CD4-positive, alpha-beta memory T cell (primary cell): ENCODE results near the gene EYS. TPM values are rescaled to one million over a fixed set of nuclear protein-coding genes. Genes with fewer than 3 reads are reported as not detected.

ENCODE experiments used
- CTCF ChIA-PET: fragments of 350-600 bp; sonication (Branson Sonifier 250); formaldehyde crosslinking; loops from one replicate; lab custom pipeline; 2021; ENCODE audit warnings: inconsistent platforms; ENCODE audit not compliant: partially characterized antibody; lab: Charles Lee
- POLR2A ChIA-PET: fragments of 350-600 bp; sonication (Branson Sonifier 250); formaldehyde crosslinking; loops from one replicate; lab custom pipeline; 2021; ENCODE audit not compliant: partially characterized antibody; lab: Charles Lee
- DNase-seq, 5 donors: peaks; one replicate each; pipeline versions ENCODE4 v3.0.0 to v3.0.0-alpha.2; 2020 to 2022; ENCODE audit warnings: mixed read lengths in 1 of 5
- H3K27ac ChIP-seq: one replicate; pipeline ENCODE4 v1.7.0; 2013; ENCODE audit warnings: low read depth, low read length
- H3K27me3 ChIP-seq: 2 replicates; pipeline ENCODE4 v1.7.0; 2013; ENCODE audit warnings: mild to moderate bottlenecking, low read length, moderate library complexity; ENCODE audit not compliant: insufficient read depth
- H3K36me3 ChIP-seq: 2 replicates; pipeline ENCODE4 v1.7.0; 2013; ENCODE audit warnings: mild to moderate bottlenecking, low read length, moderate library complexity; ENCODE audit not compliant: insufficient read depth
- H3K4me1 ChIP-seq: 2 replicates; pipeline ENCODE4 v1.7.0; 2013; ENCODE audit warnings: mild to moderate bottlenecking, low read length, moderate library complexity; ENCODE audit not compliant: insufficient read depth
- H3K4me3 ChIP-seq, 2 donors: one replicate each; pipeline ENCODE4 v1.7.0; 2013; ENCODE audit warnings: low read length in 2 of 2, mild to moderate bottlenecking in 1 of 2
- H3K9me3 ChIP-seq, 2 donors: one replicate each; pipeline ENCODE4 v1.7.0; 2013; ENCODE audit warnings: low read length in 2 of 2, control low read depth in 1 of 2; ENCODE audit not compliant: control insufficient read depth in 1 of 2
- H3K27ac Mint-ChIP-seq, 7 donors: one replicate each; pipeline ENCODE4 v1.8.0; 2020 to 2021; ENCODE audit warnings: mixed read lengths in 7 of 7, mild to moderate bottlenecking in 6 of 7, inconsistent platforms in 3 of 7, moderate library complexity in 3 of 7
- H3K27me3 Mint-ChIP-seq, 2 donors: one replicate each; pipeline ENCODE4 v1.8.0; 2020 to 2021; ENCODE audit warnings: mixed read lengths in 2 of 2
- H3K36me3 Mint-ChIP-seq, 2 donors: one replicate each; pipeline ENCODE4 v1.8.0; 2020 to 2021; ENCODE audit warnings: mixed read lengths in 2 of 2, inconsistent platforms in 1 of 2, mild to moderate bottlenecking in 1 of 2
- H3K4me1 Mint-ChIP-seq, 4 donors: one replicate each; pipeline ENCODE4 v1.8.0; 2020 to 2021; ENCODE audit warnings: mixed read lengths in 4 of 4, mild to moderate bottlenecking in 1 of 4
- H3K4me3 Mint-ChIP-seq, 8 donors: one replicate each; pipeline ENCODE4 v1.8.0; 2020 to 2021; ENCODE audit warnings: mixed read lengths in 8 of 8, mild to moderate bottlenecking in 7 of 8, moderate library complexity in 6 of 8, inconsistent platforms in 3 of 8
- H3K9me3 Mint-ChIP-seq, 8 donors: one replicate each; pipeline ENCODE4 v1.8.0; 2020 to 2021; ENCODE audit warnings: mixed read lengths in 8 of 8, mild to moderate bottlenecking in 5 of 8, inconsistent platforms in 3 of 8, moderate library complexity in 1 of 8
- intact Hi-C: fragments of 100-400 bp; cut with micrococcal nuclease; formaldehyde crosslinking; loops from one replicate; pipeline ENCODE4 v1.15.1; 2023
- polyA plus RNA-seq, 2 donors: library from polyadenylated mRNA; unstranded; fragments of 300-500 nt; fragmentation: Illumina TruSeq; gene quantifications; one replicate each; pipeline ENCODE4 v1.2.3, GENCODE V29; 2021
- total RNA-seq, 2 experiments: library from RNA; stranded (reverse); gene quantifications; one replicate each; pipeline ENCODE4 v1.2.3, GENCODE V29; 2021

The EYS gene
- total and polyA plus RNA-seq, 4 experiments from 2014 or later = 0.17 to 0.20 TPM; not detected in 2

DNA sequence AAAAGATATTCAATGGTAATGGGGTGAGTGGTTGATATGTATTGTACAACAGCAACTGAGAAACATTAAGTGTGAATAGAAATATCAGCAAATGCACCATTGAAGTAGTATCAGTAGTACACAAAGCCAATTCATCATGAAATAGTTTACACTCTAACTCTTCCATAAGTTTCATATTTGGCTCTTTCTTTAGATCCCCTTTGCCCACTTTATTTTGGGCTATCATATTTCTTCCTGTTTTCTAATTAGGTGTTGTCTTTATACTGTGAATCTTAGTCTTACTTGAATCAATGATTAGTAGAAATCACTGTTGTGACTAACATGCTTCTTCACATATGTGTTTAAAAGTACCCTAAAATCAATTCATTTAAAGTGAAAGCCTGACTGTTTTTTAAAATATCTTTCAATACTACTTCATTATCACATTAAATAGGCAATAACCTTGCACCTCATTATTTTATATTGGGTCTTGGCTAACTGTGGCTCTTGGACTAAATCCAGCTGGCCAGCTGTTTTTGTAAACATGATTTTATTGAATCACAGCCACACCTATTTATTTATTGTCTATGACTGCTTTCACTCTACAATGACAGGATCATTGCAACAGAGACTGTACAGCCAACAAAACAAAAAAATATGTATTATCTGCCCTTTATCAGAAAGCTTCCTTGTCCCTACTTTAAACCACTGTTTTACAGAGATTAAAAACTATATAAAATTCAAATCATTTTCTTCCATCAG lies 38.9 kb downstream of the EYS start:
- POLR2A ChIA-PET = no interaction called here
- Histone ChIP-seq H3K36me3 (no peaks in the 10 kb centered on the region), H3K9me3 (no peaks in the 10 kb centered on the region), H3K27ac (no peak overlapping the region), H3K4me1 (no peaks in the 10 kb centered on the region), H3K4me3 (no peak overlapping the region), H3K27me3 (no peaks in the 10 kb centered on the region)
- H3K4me3 Mint-ChIP-seq = no peak overlapping the region
- CTCF ChIA-PET = no interaction called here
- no peaks in the 10 kb centered on the region for H3K36me3 Mint-ChIP-seq
- intact Hi-C loops = no loop called here
- DNase-seq = no peak
- H3K27ac Mint-ChIP-seq = no peak overlapping the region
- H3K9me3 Mint-ChIP-seq = peaks cover 3 to 25% (median 12%) of the 10 kb centered on the region in 8 donors
- H3K4me1 Mint-ChIP-seq = no peaks in the 10 kb centered on the region
- no peaks in the 10 kb centered on the region for H3K27me3 Mint-ChIP-seq

DNA sequence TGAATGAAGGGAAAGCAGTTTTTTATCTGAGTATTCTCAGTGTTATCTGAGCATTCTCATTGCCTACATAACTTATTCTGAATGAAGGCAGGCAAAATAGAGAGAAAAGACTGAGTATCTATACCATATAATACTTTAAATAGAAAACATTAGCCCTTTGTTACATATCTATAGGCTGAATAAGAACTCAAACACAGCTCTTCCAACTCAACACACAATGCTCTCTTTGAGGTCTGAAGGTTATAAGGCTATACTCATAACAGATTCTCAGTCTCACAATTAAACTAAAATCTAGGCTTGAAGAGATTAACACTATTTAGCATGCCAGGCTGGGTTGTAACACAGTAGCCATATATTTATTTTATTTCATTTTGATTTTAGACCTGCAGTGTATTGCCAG lies 56.9 kb downstream of the EYS start:
- Mint-ChIP-seq H3K27me3 (no peaks in the 10 kb centered on the region), H3K9me3 (peaks cover 0 to 22% (median 7%) of the 10 kb centered on the region in 8 donors), H3K27ac (no peak overlapping the region), H3K4me3 (no peak overlapping the region), H3K36me3 (no peaks in the 10 kb centered on the region), H3K4me1 (no peaks in the 10 kb centered on the region)
- Histone ChIP-seq H3K36me3 (no peaks in the 10 kb centered on the region), H3K4me1 (no peaks in the 10 kb centered on the region), H3K4me3 (no peak overlapping the region), H3K9me3 (no peaks in the 10 kb centered on the region), H3K27ac (no peak overlapping the region), H3K27me3 (no peaks in the 10 kb centered on the region)
- intact Hi-C loops = no loop called here
- CTCF ChIA-PET = no interaction called here
- POLR2A ChIA-PET = no interaction called here
- no peak for DNase-seq

DNA sequence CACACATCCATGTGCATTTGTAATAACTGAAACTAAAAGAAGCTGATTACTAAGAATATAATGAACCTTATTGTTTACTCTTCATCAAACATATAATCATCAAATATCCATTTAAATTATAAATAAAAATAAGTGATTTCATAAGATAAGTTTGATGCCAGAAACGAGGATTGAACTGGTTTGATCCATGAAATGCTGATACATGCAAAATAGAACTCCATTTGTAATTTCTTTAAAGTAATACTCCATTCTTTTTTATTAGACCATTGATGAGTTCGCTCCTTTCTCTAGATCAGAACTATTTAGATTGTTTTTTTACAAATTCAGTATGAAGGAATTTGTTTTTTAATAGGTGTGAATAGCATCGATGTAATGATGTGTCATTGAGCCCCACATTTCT lies 57.6 kb downstream of the EYS start:
- no peaks in the 10 kb centered on the region for H3K4me1 Mint-ChIP-seq
- no peak overlapping the region for H3K27ac Mint-ChIP-seq
- Histone ChIP-seq H3K4me1 (no peaks in the 10 kb centered on the region), H3K9me3 (no peaks in the 10 kb centered on the region), H3K4me3 (no peak overlapping the region), H3K27me3 (no peaks in the 10 kb centered on the region), H3K36me3 (no peaks in the 10 kb centered on the region), H3K27ac (no peak overlapping the region)
- DNase-seq = no peak
- intact Hi-C loops = no loop called here
- no peaks in the 10 kb centered on the region for H3K27me3 Mint-ChIP-seq
- POLR2A ChIA-PET = no interaction called here
- no peak overlapping the region for H3K4me3 Mint-ChIP-seq
- H3K9me3 Mint-ChIP-seq = peaks cover 0 to 22% (median 7%) of the 10 kb centered on the region in 8 donors
- CTCF ChIA-PET = no interaction called here
- H3K36me3 Mint-ChIP-seq = no peaks in the 10 kb centered on the region

DNA sequence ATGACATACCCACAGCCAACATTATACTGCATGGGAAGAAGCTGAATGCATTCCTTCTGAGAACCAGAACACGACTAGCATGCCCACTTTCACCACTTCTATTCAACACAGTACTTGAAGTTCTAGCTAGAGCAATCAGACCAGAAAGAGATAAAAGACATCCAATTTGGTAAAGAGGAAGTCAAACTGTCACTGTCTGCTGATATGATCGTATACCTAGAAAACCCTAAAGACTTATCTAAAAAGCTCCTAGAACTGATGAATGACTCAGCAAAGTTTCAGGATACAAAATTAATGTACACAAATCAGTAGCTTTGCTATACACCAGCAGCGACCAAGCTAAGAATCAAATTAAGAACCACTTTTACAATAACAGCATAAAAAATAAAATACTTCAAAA lies 60.5 kb downstream of the EYS start:
- DNase-seq = no peak
- POLR2A ChIA-PET = no interaction called here
- H3K4me3 Mint-ChIP-seq = no peak overlapping the region
- H3K36me3 Mint-ChIP-seq = no peaks in the 10 kb centered on the region
- no peaks in the 10 kb centered on the region for H3K9me3 ChIP-seq
- H3K4me1 Mint-ChIP-seq = no peaks in the 10 kb centered on the region
- no peak overlapping the region for H3K27ac Mint-ChIP-seq
- H3K27me3 Mint-ChIP-seq = no peaks in the 10 kb centered on the region
- CTCF ChIA-PET = no interaction called here
- H3K4me1 ChIP-seq = no peaks in the 10 kb centered on the region
- H3K4me3 ChIP-seq = no peak overlapping the region
- intact Hi-C loops = no loop called here
- H3K27me3 ChIP-seq = no peaks in the 10 kb centered on the region
- H3K9me3 Mint-ChIP-seq = peaks cover 0 to 21% (median 10%) of the 10 kb centered on the region in 8 donors
- no peaks in the 10 kb centered on the region for H3K36me3 ChIP-seq
- H3K27ac ChIP-seq = no peak overlapping the region

- Histone ChIP-seq H3K36me3 (no peaks in the 10 kb centered on the region), H3K27me3 (no peaks in the 10 kb centered on the region), H3K4me3 (no peak overlapping the region), H3K9me3 (no peaks in the 10 kb centered on the region), H3K4me1 (no peaks in the 10 kb centered on the region), H3K27ac (no peak overlapping the region)
- no peaks in the 10 kb centered on the region for H3K36me3 Mint-ChIP-seq
- H3K4me1 Mint-ChIP-seq = peaks cover 0 to 3% (median 0%) of the 10 kb centered on the region in 4 donors
- no peak overlapping the region for H3K27ac Mint-ChIP-seq
- DNase-seq = no peak
- H3K9me3 Mint-ChIP-seq = peaks cover 0 to 23% (median 13%) of the 10 kb centered on the region in 8 donors
- CTCF ChIA-PET = interaction anchor here (1.7 kb wide), 1 partner anchor 10 kb away, joined by 4 read pairs; no protein-coding TSS in a partner anchor
- H3K4me3 Mint-ChIP-seq = no peak overlapping the region
- POLR2A ChIA-PET = no interaction called here
- H3K27me3 Mint-ChIP-seq = no peaks in the 10 kb centered on the region
- intact Hi-C loops = no loop called here
Observed at GRCh38 chr6:65642776-65643175, 64.2 kb downstream of the EYS start.

- no peak overlapping the region for H3K27ac Mint-ChIP-seq
- Histone ChIP-seq H3K9me3 (no peaks in the 10 kb centered on the region), H3K27me3 (no peaks in the 10 kb centered on the region), H3K4me1 (no peaks in the 10 kb centered on the region), H3K36me3 (no peaks in the 10 kb centered on the region), H3K4me3 (no peak overlapping the region), H3K27ac (no peak overlapping the region)
- ChIA-PET CTCF (no interaction called here), POLR2A (no interaction called here)
- no peak overlapping the region for H3K4me3 Mint-ChIP-seq
- no peaks in the 10 kb centered on the region for H3K36me3 Mint-ChIP-seq
- no peaks in the 10 kb centered on the region for H3K27me3 Mint-ChIP-seq
- peaks cover 0 to 20% (median 4%) of the 10 kb centered on the region in 8 donors for H3K9me3 Mint-ChIP-seq
- DNase-seq = peak in 1 of 5 donors; percentile 26
- intact Hi-C loops = no loop called here
- H3K4me1 Mint-ChIP-seq = peaks cover 0 to 3% (median 0%) of the 10 kb centered on the region in 4 donors
Observed at GRCh38 chr6:65638047-65638831, 68.8 kb downstream of the EYS start.

DNA sequence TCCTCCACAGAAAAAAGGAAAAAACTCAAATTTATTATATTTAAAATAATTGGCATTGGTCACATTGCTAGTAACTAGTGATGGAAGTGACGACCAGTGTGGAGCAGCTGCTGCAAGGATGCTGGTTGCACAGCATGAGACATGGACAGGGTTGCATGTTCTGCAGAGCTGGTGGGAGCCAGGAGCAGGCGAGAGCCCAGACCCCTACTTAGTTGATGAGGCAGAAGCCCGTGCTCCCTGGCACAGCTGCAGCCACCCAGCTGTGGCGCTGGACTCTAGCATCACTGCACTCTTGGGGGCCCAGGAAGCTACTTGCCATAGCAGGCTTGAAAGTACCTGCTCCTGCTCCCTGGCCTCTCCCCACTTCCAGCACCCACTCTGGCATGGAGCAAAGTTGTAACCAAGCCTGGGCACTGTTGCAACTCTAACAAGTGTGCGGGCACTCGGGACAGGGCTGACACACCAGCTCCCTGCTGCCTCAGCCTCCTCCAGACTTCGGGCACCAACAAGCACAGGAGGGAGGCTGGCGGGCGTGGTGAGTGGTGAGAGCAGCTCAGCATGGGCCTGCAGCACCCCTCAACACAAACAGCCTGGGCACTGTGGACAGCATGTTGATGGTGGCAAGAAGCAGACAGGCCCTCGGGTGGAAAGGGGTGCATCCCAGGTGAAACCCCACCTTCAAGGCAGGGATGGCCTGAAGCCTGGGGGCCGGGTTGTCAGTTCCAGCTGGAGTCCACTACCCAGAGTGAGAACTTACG lies 69.6 kb downstream of the EYS start:
- Mint-ChIP-seq H3K27me3 (no peaks in the 10 kb centered on the region), H3K36me3 (no peaks in the 10 kb centered on the region), H3K27ac (no peak overlapping the region), H3K4me1 (peaks cover 0 to 3% (median 0%) of the 10 kb centered on the region in 4 donors), H3K4me3 (no peak overlapping the region), H3K9me3 (peaks cover 0 to 20% (median 4%) of the 10 kb centered on the region in 8 donors)
- Histone ChIP-seq H3K27ac (no peak overlapping the region), H3K36me3 (no peaks in the 10 kb centered on the region), H3K4me3 (no peak overlapping the region), H3K9me3 (no peaks in the 10 kb centered on the region), H3K27me3 (no peaks in the 10 kb centered on the region), H3K4me1 (no peaks in the 10 kb centered on the region)
- ChIA-PET POLR2A (no interaction called here), CTCF (no interaction called here)
- DNase-seq = peak in 1 of 5 donors; percentile 31
- intact Hi-C loops = no loop called here
